Muscle layer of duodenum (tissue), 2 donors: Measurements from ENCODE around the gene MMP20.

Experiments used
- H3K27ac ChIP-seq: one replicate; pipeline ENCODE4 v1.7.0; 2013; ENCODE audit warnings: mild to moderate bottlenecking, low read length
- H3K27me3 ChIP-seq: one replicate; pipeline ENCODE4 v1.7.0; 2013; ENCODE audit warnings: low read depth, mild to moderate bottlenecking, control low read depth, low read length
- H3K36me3 ChIP-seq, 2 donors: one replicate each; pipeline ENCODE4 v1.7.0; 2013; ENCODE audit warnings: low read length in 2 of 2, control low read depth in 1 of 2, mild to moderate bottlenecking in 1 of 2; ENCODE audit not compliant: insufficient read depth in 2 of 2, control insufficient read depth in 1 of 2
- H3K4me1 ChIP-seq, 2 donors: one replicate each; pipeline ENCODE4 v1.7.0; 2013; ENCODE audit warnings: low read length in 2 of 2, mild to moderate bottlenecking in 2 of 2, control low read depth in 1 of 2, moderate library complexity in 1 of 2; ENCODE audit not compliant: insufficient read depth in 2 of 2, control insufficient read depth in 1 of 2
- H3K4me3 ChIP-seq, 2 donors: one replicate each; pipeline ENCODE4 v1.7.0; 2013; ENCODE audit warnings: low read length in 2 of 2, low read depth in 1 of 2, mild to moderate bottlenecking in 1 of 2
- H3K9me3 ChIP-seq, 2 donors: one replicate each; pipeline ENCODE4 v1.7.0; 2013; ENCODE audit warnings: low read length in 2 of 2, control low read depth in 1 of 2, mild to moderate bottlenecking in 1 of 2; ENCODE audit not compliant: control insufficient read depth in 1 of 2
- donor health status: healthy.

The MMP20 gene

DNA sequence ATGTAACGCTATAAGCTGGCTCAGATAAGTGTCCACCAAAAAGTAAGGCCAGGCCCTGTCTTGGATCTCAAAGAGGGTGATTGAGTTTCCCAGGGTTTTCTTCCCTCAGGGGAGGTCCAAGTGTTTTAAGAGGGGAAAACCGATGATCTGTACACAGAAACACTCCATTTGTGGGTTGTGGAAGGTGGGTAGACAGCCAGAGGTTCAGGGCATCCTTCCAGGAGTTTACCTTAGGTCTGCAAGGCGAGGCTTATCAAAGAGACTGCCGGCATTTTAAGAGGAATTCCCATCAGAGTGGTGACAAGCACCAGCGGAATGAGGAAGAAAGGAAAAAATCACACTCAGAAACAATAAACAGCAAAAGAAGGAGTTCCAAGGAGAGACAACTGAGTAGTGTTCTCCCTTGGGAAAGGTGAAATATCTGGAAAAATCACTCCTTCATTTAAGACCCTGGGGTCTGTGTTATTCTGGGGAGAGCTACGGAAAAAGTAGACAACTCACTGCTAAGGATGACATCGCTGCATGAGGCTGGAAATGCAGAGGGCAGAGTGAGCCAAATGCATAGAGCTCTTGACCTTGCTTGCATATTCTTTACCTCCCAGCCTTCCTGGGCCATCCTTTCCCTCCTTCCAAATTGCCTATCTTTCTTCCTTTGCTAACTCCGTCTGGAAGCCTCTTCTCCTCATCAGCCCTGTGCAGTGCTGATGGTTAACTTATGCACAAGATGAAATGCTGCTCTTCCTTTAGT, 72.5 kb downstream of the MMP20 start:
- Histone ChIP-seq H3K4me1 (no peaks in the 10 kb centered on the region), H3K27me3 (no peaks in the 10 kb centered on the region), H3K36me3 (no peaks in the 10 kb centered on the region), H3K9me3 (no peaks in the 10 kb centered on the region), H3K27ac (no peak overlapping the region), H3K4me3 (no peak overlapping the region)

DNA sequence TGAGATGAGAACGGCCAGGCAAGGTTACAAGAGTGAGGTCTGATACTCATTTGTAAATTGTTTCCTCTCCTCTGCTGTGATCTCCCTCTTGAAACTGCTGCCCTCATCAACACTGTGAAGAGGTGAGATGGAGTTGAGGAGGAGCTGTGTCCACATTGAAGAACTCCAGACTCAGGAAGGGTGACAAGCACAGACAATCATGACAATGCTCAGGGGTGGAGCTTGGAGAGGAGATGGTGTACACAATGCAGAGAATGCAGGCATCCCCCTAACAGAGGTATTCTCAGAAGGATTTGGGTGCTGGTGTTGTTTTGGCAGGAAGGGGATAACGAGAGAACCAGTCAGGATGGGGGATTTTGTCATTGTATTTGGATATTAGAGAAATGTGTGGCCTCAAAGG, 73.1 kb downstream of the MMP20 start:
- Histone ChIP-seq H3K9me3 (no peaks in the 10 kb centered on the region), H3K27ac (no peak overlapping the region), H3K27me3 (no peaks in the 10 kb centered on the region), H3K4me1 (no peaks in the 10 kb centered on the region), H3K4me3 (no peak overlapping the region), H3K36me3 (no peaks in the 10 kb centered on the region)

DNA sequence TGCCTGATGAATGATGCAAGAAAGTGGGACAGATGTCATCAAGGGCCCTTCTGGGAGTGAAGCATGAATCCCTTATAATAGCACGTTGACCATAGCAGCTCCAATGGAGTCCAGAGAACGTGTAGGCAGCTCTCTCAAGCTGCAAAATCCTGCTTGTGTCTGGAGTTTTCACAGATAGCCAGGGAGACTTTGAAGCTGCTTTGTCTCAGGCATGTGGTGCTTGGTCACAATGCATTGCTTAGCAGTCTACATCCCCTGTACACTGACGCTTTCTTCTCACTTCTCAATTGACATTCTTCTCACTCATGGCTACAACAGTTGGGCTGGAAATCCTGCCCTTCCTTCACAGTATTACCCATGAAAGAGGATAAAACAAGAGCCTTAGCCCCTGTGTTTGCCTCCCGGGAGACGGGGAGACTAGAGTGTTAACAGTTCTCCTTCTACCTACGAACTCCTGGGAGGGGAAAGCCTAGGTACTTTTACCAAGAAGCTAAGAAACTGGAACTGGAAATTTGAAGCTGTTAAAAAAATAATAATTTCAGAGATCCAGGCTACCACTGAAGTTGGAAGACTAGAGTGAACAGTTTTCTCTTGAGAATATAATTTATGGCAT, 73.9 kb downstream of the MMP20 start:
- H3K9me3 ChIP-seq, result no peaks in the 10 kb centered on the region
- H3K4me1 ChIP-seq, result no peaks in the 10 kb centered on the region
- no peaks in the 10 kb centered on the region for H3K27me3 ChIP-seq
- H3K36me3 ChIP-seq, result no peaks in the 10 kb centered on the region
- no peak overlapping the region for H3K4me3 ChIP-seq
- H3K27ac ChIP-seq, result no peak overlapping the region

DNA sequence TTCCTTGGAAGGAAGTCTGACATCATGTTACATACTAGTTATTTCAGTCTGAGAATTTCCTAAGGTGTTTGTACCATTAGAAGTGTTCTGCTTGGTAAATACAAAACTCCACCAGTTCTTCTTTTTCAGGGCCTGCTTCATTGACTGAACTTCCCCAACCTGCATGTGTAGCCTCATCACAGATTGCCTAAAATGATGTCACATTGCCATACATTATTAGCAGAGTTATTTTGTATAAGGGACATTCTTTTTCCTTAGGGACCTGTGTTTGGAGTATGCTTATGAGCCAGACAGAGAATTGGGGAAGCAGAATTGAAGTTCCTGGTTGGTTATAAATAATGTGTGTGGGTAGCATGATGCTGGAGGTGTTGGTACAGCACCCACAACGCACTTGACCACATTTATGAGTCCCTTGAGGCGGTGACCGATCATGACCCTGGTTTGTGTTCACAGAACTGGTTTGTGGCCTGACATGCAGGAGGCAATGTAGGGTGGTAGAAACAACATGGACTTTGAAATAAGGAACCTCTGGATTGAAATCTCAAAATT, 78.1 kb downstream of the MMP20 start:
- H3K27me3 ChIP-seq, result no peaks in the 10 kb centered on the region
- H3K9me3 ChIP-seq, result no peaks in the 10 kb centered on the region
- no peaks in the 10 kb centered on the region for H3K4me1 ChIP-seq
- no peaks in the 10 kb centered on the region for H3K36me3 ChIP-seq
- no peak overlapping the region for H3K27ac ChIP-seq
- H3K4me3 ChIP-seq, result no peak overlapping the region

DNA sequence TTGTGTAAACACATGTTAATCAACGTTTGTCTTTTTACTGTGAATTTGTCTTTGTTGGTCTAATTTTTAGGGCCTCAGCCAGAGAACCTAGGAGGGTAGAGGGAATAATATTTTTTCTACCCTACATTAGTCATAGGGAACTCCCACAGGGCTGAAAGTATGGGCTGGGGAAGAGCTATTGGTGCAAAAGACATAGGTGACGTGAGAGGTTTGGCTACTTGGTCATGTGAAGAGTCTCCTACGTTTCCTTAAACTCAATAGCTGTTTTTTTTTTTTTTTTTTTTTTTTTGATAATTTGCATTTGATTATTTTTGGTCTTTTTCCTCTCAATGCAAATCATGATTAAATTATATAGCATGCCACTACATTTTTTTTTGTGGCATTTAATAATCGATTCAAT, 78.7 kb downstream of the MMP20 start:
- H3K4me1 ChIP-seq, result no peaks in the 10 kb centered on the region
- H3K27ac ChIP-seq, result no peak overlapping the region
- no peaks in the 10 kb centered on the region for H3K36me3 ChIP-seq
- H3K27me3 ChIP-seq, result no peaks in the 10 kb centered on the region
- H3K4me3 ChIP-seq, result no peak overlapping the region
- no peaks in the 10 kb centered on the region for H3K9me3 ChIP-seq

DNA sequence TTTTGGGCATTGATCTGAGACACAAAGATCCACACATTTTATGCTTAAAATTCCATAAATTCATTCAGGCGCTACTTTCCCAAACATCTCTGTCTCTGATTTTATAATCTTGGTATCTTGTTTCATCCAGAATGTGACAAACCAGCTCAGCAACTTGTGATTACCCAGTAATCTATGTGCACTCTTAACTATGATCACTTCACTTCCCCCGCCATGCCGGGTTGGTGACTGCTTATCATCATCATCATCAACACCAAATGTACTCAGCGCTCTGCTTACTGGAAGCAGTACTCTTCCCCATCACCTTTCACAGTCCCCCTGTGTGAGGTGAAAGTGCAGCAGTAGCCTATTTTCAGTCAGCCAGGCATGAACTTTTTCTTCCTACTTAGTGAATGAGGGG, 79.4 kb downstream of the MMP20 start:
- H3K9me3 ChIP-seq, result no peaks in the 10 kb centered on the region
- no peaks in the 10 kb centered on the region for H3K4me1 ChIP-seq
- no peak overlapping the region for H3K4me3 ChIP-seq
- H3K27ac ChIP-seq, result no peak overlapping the region
- no peaks in the 10 kb centered on the region for H3K36me3 ChIP-seq
- H3K27me3 ChIP-seq, result no peaks in the 10 kb centered on the region

DNA sequence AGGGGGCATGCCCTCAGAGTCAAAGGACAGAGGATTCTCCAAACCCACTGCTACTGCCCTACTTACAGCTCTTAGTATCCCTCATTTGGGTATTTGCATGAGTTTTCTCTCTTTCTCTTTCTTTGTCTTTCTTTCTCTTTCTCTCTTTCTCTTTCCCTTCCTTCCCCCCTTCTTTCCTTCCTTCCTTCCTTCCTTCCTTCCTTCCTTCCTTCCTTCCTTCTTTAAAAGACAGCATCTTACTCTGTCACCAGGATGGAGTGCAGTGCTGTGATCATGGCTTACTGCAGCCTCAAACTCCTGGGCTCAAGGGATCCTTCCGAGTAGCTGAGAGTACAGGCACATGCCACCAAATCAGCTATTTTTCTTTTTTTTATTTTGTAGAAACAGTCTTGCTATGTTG, 80.5 kb downstream of the MMP20 start:
- H3K36me3 ChIP-seq, result no peaks in the 10 kb centered on the region
- H3K4me1 ChIP-seq, result no peaks in the 10 kb centered on the region
- H3K4me3 ChIP-seq, result no peak overlapping the region
- H3K27me3 ChIP-seq, result no peaks in the 10 kb centered on the region
- no peak overlapping the region for H3K27ac ChIP-seq
- H3K9me3 ChIP-seq, result no peaks in the 10 kb centered on the region

DNA sequence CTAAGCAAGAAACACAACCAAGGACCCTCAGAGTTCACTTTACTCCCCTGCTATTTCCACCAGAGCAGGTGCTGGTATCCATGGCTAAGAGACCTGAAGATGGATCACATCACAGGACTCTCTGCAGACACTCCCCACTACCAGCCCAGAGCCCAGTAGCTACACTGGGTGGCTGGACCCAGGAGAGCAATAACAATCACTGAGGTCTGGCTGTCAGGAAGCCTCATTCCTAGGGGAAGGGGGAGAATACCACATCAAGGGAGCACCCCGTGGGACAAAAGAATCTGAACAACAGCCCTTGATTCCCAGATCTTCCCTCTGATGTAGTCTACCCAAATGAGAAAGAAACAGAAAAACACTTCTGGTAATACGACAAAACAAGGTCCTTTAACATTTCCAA, 85.6 kb downstream of the MMP20 start:
- Histone ChIP-seq H3K27ac (no peak overlapping the region), H3K27me3 (no peaks in the 10 kb centered on the region), H3K36me3 (no peaks in the 10 kb centered on the region)

DNA sequence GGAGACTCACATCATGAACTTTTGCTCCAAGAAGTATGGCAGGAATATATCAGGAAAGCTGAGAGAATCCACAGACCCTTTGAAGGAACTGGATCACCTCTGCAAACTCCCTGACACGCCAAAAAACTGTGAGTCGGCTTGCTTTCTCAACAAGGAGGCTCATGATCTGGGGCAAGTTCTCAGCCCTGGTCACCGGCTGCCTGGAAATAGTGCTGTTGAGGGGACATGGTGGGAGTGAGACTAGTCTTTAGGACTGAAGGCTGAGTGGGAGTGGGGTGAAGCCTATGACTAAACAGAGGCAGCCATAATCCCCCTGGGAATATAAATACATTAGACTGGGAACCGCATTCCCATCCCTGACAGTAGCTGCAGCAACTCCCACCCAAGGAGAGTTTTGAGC, 86.2 kb downstream of the MMP20 start:
- Histone ChIP-seq H3K27ac (no peak overlapping the region), H3K4me3 (no peak overlapping the region), H3K4me1 (no peaks in the 10 kb centered on the region), H3K27me3 (no peaks in the 10 kb centered on the region), H3K36me3 (no peaks in the 10 kb centered on the region), H3K9me3 (no peaks in the 10 kb centered on the region)

More for the DNA sequence above, 85.6 kb downstream of the MMP20 start:
- Histone ChIP-seq H3K9me3 (no peaks in the 10 kb centered on the region), H3K4me3 (no peak overlapping the region), H3K4me1 (no peaks in the 10 kb centered on the region)

DNA sequence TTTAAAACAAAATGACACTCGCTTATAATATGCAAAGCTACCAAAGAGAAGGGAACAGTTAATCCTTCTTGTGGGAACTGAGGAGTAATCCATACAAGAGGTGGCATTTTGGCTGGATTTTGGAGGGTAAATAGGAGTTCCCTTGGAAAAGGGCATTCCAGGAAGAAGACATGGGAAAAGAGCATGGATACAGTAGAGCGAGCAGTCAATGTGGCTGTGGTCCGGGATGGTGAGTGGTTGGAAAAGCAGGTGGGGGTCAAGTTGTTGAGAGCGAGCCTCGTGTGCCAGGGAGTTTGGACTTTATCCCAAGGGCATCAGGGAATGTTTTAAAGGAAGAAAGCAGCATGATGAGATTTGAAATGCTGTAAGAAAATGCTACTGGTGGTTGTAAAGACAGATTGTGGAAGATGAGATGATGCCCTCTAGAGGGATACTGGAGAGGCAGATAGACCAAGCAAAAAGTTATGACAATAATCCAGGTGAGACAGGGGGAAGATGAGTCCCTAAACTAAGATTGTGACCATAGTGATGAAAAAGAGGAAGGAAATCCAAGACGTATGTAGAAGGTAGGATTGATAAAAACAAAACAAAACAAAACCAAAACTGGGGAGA, 90.8 kb downstream of the MMP20 start:
- H3K27ac ChIP-seq, result no peak overlapping the region
- H3K9me3 ChIP-seq, result no peaks in the 10 kb centered on the region
- no peaks in the 10 kb centered on the region for H3K4me1 ChIP-seq
- H3K36me3 ChIP-seq, result no peaks in the 10 kb centered on the region
- H3K4me3 ChIP-seq, result no peak overlapping the region
- no peaks in the 10 kb centered on the region for H3K27me3 ChIP-seq

DNA sequence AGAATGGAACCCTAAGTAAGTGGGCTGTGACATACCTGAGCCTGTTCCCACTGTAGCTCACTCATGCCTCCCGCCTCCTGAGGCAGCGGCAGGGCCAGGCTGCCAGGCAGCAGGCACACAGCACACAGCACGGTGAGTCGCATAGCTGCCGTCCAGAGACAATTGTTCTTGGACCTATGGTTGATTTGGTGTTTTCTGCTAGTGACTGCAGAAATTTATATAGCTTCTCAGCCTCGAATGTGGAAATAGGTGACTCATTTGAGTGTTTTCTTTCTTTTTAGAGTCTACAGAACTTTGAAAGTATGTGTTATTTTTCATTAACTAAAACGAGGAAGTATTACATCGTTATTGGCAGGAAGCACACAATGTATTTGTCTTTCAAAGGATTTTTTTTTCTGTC, 94.6 kb downstream of the MMP20 start, which contains the start of gene MMP7:
MMP7 (minus strand) TSS at position 190 of the 400 bp plus-strand sequence; CDS start at position 143, 47 bp downstream.
- Histone ChIP-seq H3K9me3 (no peaks in the 10 kb centered on the region), H3K4me1 (no peaks in the 10 kb centered on the region), H3K27ac (no peak within 1 kb of the TSS), H3K4me3 (no peak within 1 kb of the TSS), H3K36me3 (no peaks in the 10 kb centered on the region), H3K27me3 (no peaks in the 10 kb centered on the region)
